ENCODE data around the gene PER3.

PER3 gene

DNA sequence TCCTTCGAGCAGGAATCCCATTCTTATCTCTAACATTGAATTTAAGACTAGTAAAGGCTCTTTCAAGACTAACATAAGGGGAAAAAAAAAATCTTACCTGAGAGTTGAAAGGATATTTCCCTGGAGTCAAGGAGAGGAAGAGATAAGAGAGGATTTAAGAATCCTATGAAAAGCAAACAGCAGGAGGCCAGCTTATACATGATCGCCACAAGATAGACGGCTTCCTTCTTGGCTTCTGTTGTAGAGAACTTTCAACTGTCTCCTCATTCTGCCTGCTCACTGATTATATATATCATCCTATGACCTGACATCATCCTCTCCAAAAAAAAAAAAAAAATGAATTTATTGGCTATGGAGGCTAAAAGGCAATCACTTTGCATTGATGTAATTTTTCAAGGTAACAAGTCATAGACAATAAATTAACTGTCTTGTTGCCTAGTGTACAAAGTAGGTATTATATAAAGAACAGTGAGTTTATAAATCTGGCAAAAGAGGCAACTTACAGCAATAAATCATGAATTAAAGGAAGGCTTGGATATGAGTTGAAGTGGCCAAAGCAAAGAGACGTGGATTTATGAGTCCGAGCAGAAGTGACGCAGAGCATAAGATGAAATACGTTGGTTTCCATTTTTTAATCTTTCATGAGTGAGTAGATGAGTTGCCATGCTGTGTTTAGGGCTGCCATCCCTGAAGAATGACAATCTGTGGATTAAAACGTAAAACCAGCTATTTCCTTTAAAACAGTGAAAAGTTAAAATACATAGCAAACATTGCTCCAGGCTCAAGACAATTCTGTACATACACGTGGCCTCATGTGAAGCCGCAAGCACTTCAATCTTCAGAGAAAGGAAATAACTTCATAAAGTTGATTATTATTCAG lies 69.0 kb downstream of the PER3 start, which contains the start of gene UTS2:
Gene UTS2 (minus strand): TSS at position 262 of the 880 bp plus-strand sequence. CDS start 62 bp downstream, at position 200.
- H3K4me1 ChIP-seq (ENCODE audit: control insufficient read depth, insufficient read depth, low read length), result peaks cover 4% of the 10 kb centered on the region; the same call in 1 of the 2 replicates
- no peak within 1 kb of the TSS for H3K27ac ChIP-seq (ENCODE audit: extremely low read depth, low read depth, low read length)
- peak; percentile 33; the same call in 1 of the 2 replicates for TF ChIP-seq OSR2 (tag by site-specific recombination; IDR thresholded peaks at IDR 0.05)
- TF ChIP-seq, protein P1, sequence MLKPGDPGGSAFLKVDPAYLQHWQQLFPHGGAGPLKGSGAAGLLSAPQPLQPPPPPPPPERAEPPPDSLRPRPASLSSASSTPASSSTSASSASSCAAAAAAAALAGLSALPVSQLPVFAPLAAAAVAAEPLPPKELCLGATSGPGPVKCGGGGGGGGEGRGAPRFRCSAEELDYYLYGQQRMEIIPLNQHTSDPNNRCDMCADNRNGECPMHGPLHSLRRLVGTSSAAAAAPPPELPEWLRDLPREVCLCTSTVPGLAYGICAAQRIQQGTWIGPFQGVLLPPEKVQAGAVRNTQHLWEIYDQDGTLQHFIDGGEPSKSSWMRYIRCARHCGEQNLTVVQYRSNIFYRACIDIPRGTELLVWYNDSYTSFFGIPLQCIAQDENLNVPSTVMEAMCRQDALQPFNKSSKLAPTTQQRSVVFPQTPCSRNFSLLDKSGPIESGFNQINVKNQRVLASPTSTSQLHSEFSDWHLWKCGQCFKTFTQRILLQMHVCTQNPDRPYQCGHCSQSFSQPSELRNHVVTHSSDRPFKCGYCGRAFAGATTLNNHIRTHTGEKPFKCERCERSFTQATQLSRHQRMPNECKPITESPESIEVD (tag by site-specific recombination; IDR thresholded peaks at IDR 0.05), result no peak
- TF ChIP-seq FEZF1 (tag by site-specific recombination; IDR thresholded peaks at IDR 0.05), result 0 out of 2 replicates have a peak, but pooled peaks have one; percentile 19
- peak; percentile 65 for TF ChIP-seq TCF7L2 (IDR thresholded peaks at IDR 0.05; ENCODE audit: borderline replicate concordance, low read depth, low read length)
- no peaks in the 10 kb centered on the region for H3K36me3 ChIP-seq (ENCODE audit: control insufficient read depth in 2 of 2, insufficient read depth in 1 of 2, low read length in 2 of 2)
- no peak within 1 kb of the TSS for H3K4me3 ChIP-seq (ENCODE audit: low read depth, low read length)
- CTCF ChIA-PET, result interaction anchor here (0.8 kb wide), 1 partner anchor 51 kb away, joined by 3 read pairs; no protein-coding TSS in a partner anchor
- H3K9me3 ChIP-seq (ENCODE audit: control insufficient read depth, insufficient read depth, low read depth, low read length), result no peaks in the 10 kb centered on the region
- POLR2A ChIA-PET, result no interaction called here

- CTCF ChIA-PET, result interaction anchor here (0.8 kb wide), 1 partner anchor 50 kb away, joined by 3 read pairs; no protein-coding TSS in a partner anchor
- POLR2A ChIA-PET, result no interaction called here
- H3K27ac ChIP-seq (ENCODE audit: extremely low read depth, low read depth, low read length), result no peak overlapping the region
Observed at GRCh38 chr1:7853684-7854026, 69.6 kb downstream of the PER3 start.

GRCh38 chr1:7856345-7856744 lies 72.3 kb downstream of the PER3 start:
- Histone ChIP-seq H3K36me3 (ENCODE audit: control insufficient read depth in 2 of 2, insufficient read depth in 1 of 2, low read length in 2 of 2) (no peaks in the 10 kb centered on the region), H3K9me3 (ENCODE audit: control insufficient read depth, insufficient read depth, low read depth, low read length) (no peaks in the 10 kb centered on the region), H3K4me3 (ENCODE audit: low read depth, low read length) (no peak overlapping the region), H3K27ac (ENCODE audit: extremely low read depth, low read depth, low read length) (no peak overlapping the region), H3K4me1 (ENCODE audit: control insufficient read depth, insufficient read depth, low read length) (peaks cover 4% of the 10 kb centered on the region; the same call in 1 of the 2 replicates)
- POLR2A ChIA-PET, result no interaction called here
- CTCF ChIA-PET, result no interaction called here
- TF ChIP-seq ZNF423 (tag by site-specific recombination; IDR thresholded peaks at IDR 0.05) (no peak), ZNF785 (tag by site-specific recombination; IDR thresholded peaks at IDR 0.05) (no peak), ZFP41 (tag by site-specific recombination; IDR thresholded peaks at IDR 0.05; ENCODE audit: borderline replicate concordance) (no peak), ZNF473 (tag by site-specific recombination; IDR thresholded peaks at IDR 0.05) (no peak), ZSCAN16 (tag by site-specific recombination; IDR thresholded peaks at IDR 0.05) (no peak), ZXDB (tag by site-specific recombination; IDR thresholded peaks at IDR 0.05) (no peak), OVOL3 (tag by site-specific recombination; IDR thresholded peaks at IDR 0.05) (no peak), SALL2 (tag by site-specific recombination; IDR thresholded peaks at IDR 0.05; ENCODE audit: borderline replicate concordance) (no peak), ZNF843 (tag by site-specific recombination; IDR thresholded peaks at IDR 0.05) (no peak), ZNF18 (tag by site-specific recombination; IDR thresholded peaks at IDR 0.05) (no peak), ZNF239 (tag by site-specific recombination; IDR thresholded peaks at IDR 0.05) (no peak), ZNF561 (tag by site-specific recombination; IDR thresholded peaks at IDR 0.05; ENCODE audit: borderline replicate concordance) (no peak), MYNN (tag by site-specific recombination; IDR thresholded peaks at IDR 0.05; ENCODE audit: borderline replicate concordance) (no peak), ZNF624 (tag by site-specific recombination; IDR thresholded peaks at IDR 0.05) (no peak), GFI1B (tag by site-specific recombination; IDR thresholded peaks at IDR 0.05) (no peak), HOXC10 (CRISPR knock-in tag; IDR thresholded peaks at IDR 0.05) (no peak), TCF7L2 (IDR thresholded peaks at IDR 0.05; ENCODE audit: borderline replicate concordance, low read depth, low read length) (no peak)
- TF ChIP-seq, protein P2, sequence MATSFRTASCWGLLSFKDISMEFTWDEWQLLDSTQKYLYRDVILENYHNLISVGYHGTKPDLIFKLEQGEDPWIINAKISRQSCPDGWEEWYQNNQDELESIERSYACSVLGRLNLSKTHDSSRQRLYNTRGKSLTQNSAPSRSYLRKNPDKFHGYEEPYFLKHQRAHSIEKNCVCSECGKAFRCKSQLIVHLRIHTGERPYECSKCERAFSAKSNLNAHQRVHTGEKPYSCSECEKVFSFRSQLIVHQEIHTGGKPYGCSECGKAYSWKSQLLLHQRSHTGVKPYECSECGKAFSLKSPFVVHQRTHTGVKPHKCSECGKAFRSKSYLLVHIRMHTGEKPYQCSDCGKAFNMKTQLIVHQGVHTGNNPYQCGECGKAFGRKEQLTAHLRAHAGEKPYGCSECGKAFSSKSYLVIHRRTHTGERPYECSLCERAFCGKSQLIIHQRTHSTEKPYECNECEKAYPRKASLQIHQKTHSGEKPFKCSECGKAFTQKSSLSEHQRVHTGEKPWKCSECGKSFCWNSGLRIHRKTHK (tag by site-specific recombination; IDR thresholded peaks at IDR 0.05), result no peak
- TF ChIP-seq, protein P3, sequence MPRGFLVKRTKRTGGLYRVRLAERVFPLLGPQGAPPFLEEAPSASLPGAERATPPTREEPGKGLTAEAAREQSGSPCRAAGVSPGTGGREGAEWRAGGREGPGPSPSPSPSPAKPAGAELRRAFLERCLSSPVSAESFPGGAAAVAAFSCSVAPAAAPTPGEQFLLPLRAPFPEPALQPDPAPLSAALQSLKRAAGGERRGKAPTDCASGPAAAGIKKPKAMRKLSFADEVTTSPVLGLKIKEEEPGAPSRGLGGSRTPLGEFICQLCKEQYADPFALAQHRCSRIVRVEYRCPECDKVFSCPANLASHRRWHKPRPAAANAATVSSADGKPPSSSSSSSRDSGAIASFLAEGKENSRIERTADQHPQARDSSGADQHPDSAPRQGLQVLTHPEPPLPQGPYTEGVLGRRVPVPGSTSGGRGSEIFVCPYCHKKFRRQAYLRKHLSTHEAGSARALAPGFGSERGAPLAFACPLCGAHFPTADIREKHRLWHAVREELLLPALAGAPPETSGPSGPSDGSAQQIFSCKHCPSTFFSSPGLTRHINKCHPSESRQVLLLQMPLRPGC (tag by site-specific recombination; IDR thresholded peaks at IDR 0.05), result no peak

More at GRCh38 chr1:7853684-7854026, 69.6 kb downstream of the PER3 start:
- TF ChIP-seq ZNF335 (tag by site-specific recombination; conservative IDR thresholded peaks at IDR 0.05) (0 out of 2 replicates have a peak, but pooled peaks have one; percentile 14), ZBTB7A (tag by site-specific recombination; IDR thresholded peaks at IDR 0.05; ENCODE audit: low read depth) (no peak)
- H3K4me3 ChIP-seq (ENCODE audit: low read depth, low read length), result no peak overlapping the region
- no peaks in the 10 kb centered on the region for H3K9me3 ChIP-seq (ENCODE audit: control insufficient read depth, insufficient read depth, low read depth, low read length)
- H3K36me3 ChIP-seq (ENCODE audit: control insufficient read depth in 2 of 2, insufficient read depth in 1 of 2, low read length in 2 of 2), result no peaks in the 10 kb centered on the region
- peaks cover 4% of the 10 kb centered on the region; the same call in 1 of the 2 replicates for H3K4me1 ChIP-seq (ENCODE audit: control insufficient read depth, insufficient read depth, low read length)

Data from HEK293 (cell line).